Subcutaneous adipose tissue (tissue), 4 donors: ENCODE results near the gene PTPRK. TPM values are rescaled to one million over a fixed set of nuclear protein-coding genes. Genes with fewer than 3 reads are reported as not detected.

Experiments
- total RNA-seq, 4 donors: library from RNA; depleted of rRNA; stranded (reverse); fragments of >200 nt; gene quantifications; one replicate each; pipeline ENCODE4 v1.1.0, GENCODE V29; 2016
- TF ChIP-seq, protein P1 (sequence below): fragments of 450-650 bp; IDR thresholded peaks from one replicate; pipeline ENCODE4 v1.5.1; 2016; ENCODE audit warnings: low read depth, mild to moderate bottlenecking, control low read depth, antibody characterized with exemption, moderate library complexity

The PTPRK gene
- total RNA-seq, 4 donors from 2014 or later, result 21.6 to 31.0 (median 26.1) TPM

DNA sequence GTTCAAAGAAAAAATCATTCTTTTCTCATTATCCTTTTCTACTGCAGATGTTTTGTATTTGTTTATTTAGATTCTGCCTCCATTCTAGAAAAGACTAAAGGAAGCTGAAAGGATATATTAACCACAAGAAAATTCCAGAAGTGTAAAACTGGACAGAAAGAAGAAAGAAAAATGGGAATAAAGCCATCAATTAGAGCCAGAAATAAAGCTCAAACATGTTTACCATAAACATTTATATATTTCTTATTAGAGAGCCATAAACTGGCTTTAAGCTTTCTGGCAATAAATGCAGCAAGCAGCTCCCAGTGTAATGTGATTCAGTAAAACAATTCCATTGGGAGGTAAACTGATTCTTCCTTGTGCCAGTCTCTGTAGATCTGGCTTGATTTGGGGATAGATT, 244.1 kb downstream of the PTPRK start:
- TF ChIP-seq, protein P1, sequence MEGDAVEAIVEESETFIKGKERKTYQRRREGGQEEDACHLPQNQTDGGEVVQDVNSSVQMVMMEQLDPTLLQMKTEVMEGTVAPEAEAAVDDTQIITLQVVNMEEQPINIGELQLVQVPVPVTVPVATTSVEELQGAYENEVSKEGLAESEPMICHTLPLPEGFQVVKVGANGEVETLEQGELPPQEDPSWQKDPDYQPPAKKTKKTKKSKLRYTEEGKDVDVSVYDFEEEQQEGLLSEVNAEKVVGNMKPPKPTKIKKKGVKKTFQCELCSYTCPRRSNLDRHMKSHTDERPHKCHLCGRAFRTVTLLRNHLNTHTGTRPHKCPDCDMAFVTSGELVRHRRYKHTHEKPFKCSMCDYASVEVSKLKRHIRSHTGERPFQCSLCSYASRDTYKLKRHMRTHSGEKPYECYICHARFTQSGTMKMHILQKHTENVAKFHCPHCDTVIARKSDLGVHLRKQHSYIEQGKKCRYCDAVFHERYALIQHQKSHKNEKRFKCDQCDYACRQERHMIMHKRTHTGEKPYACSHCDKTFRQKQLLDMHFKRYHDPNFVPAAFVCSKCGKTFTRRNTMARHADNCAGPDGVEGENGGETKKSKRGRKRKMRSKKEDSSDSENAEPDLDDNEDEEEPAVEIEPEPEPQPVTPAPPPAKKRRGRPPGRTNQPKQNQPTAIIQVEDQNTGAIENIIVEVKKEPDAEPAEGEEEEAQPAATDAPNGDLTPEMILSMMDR, result no peak

DNA sequence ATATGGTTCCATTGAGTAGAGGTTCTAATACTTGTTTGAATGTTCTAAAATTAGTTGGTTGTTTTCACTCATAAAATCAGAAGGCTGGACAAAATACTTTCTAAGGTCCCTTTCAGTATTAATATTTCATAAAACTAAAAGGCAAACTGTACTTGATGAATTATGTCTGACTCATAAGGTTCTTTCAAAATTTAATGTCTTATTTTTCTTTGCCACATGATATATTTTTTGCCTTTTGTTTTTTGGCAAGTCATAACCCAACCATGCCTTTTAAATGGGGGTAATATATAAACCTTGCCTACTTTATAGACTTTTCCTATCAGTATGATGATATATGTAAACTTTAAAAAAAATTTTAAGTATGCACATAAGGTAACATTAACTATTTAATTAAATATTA, 244.7 kb downstream of the PTPRK start:
- TF ChIP-seq, protein P1, result no peak

GRCh38 chr6:128275030-128275429, 245.4 kb downstream of the PTPRK start:
- TF ChIP-seq, protein P1, result no peak

DNA sequence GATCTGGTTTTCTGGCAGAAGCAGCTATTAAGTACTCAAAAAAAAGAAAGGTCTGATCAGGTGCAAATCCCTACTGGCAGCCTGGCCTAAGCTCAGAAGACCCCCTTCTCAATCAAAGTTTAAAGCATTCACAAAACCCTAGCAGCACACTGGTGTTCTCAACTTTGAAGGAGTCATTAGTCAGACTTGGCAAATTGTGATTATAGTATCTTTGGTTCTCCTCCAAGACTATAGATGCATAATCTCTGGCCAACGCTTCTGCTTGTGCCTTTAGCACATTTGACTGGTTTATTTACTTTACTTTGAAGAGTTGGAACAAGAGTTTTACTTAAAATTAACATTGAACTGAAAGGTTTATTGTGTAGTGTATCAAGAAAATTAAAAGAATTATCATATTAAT, 248.9 kb downstream of the PTPRK start:
- TF ChIP-seq, protein P1, result no peak

DNA sequence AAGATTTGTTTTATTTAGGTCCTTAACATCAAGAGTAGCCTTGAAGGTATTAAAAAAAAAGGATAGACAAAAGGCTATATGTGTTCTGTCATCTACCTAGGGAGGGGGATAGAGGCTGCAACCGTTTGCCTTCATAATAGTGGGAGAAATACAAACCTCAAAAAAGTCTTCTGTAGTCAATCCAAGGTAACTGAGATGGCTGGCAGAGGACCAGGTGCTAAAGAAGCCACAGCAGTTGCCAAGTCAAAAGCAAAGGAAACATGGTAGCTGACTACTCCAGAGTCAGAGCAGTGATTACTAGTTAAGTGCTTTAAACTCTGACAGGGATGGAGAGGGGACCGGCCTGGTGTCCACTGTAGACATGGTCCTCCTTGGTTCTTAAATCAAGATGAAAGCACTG, 249.4 kb downstream of the PTPRK start:
- TF ChIP-seq, protein P1, result no peak

GRCh38 chr6:128266946-128267345, 253.5 kb downstream of the PTPRK start:
- TF ChIP-seq, protein P1, result no peak

DNA sequence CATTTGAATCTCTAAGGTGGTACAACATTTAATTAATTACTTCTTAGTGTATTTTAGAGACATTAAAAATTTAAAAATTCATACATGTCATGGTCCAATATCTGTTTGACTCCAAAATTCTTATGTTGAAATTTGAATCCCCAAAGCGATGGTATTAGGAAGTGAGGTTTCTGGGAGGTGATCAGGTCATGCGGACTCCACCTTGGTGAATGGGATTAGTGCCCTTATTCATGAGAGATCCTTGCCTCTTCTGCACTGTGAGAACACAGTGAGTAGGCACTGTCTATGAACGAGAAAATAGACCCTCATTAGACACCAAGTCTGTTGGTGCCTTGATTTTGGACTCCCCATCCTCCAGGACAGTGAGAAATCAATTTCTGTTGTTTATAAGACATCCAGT, 254.7 kb downstream of the PTPRK start:
- TF ChIP-seq, protein P1, result no peak
